ENCODE results near the gene MINAR2.

MINAR2 gene

DNA sequence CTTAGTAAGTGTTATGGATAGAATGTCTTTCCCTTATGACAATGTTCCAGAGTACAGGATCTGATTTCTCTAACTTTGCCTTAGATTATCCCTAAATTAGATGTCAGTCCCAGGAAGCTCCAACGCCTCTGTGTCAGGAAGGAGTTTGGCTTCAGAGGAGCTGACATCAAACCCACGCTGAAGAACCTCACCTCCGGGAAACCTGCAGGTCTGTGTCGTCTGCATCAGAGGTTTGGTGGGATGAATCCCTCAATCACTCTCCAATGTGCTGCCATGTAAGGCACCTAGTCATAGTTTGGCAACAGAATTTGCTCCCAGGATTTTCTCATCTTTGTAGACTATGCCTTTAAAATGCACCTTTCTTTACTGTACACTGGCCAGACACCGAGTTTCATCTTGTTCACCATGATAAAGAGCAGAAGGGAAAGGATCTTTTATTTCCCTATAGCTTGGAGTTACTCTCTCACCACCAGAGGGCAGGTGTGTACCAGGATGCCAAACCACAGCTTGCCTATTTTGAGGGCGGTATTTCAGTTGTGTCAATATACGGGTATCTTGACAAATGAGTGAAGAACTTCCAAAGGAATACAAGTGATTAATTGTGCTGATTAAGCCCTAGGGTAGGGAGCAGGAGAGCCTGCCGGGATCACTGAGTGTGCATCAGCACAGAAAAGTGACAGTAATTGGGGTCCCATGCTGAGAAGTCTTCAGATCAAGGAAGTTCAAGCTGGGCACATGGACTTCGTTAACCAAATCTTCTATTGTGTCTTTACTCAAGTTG lies 23.4 kb downstream of the MINAR2 start:
- DNase-seq (ENCODE audit: low read depth, low spot score): no peak

DNA sequence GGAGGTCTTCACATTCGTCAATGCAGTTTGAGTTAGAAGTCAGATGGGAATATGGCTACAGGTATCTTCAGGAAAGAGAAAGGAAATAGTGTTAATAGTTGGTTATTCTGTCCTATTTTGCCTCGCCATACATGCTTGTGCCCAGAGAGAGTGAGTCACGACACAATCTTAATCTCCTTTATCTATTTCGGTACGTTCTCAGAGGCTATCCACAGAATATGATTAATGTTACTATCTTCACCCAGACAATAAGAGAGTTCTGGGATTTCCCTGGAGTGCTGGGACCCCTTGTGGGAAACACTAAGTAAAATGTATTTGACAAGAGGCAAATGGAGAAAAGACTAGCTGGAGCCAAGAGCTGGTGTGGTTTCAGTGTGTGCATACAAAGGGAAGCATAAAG lies 25.5 kb downstream of the MINAR2 start:
- no peak for DNase-seq (ENCODE audit: low read depth, low spot score)

DNA sequence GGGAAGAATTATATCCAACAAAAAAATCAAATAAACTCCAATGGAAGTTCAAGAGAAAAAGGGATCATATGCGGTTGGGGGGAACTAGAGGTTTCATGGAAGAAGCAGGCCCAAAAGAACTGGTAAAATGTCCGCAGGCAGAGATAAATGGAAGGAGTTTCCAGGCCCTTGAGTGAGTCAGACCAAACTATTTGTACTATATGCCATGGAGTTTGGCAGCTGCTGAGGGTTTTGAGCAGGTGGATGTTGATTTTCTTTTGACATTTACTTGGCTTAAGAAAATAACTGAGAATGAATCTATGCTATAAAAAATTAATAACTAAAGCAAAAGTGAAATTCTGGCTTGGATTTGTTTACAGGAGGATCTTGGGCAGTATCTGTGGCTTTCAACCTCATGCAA lies 33.7 kb downstream of the MINAR2 start:
- DNase-seq (ENCODE audit: low read depth, low spot score): no peak

DNA sequence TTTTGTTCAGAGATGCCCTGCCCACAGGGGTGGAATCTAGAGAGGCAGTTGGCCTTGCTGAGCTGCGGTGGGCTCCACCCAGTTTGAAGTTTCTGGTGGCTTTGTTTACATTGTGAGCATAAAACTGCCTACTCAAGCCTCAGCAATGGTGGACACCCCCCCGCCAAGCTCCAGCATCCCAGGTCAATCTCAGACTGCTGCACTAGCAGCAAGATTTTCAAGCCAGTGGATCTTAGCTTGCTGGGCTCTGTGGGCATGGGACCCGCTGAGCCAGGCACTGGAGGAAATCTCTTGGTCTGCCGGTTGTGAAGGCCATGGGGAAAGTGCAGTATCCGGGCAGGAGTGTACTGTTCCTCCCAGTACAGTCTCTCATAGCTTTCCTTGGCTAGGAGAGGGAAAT lies 55.5 kb downstream of the MINAR2 start:
- DNase-seq (ENCODE audit: low read depth, low spot score): no peak

DNA sequence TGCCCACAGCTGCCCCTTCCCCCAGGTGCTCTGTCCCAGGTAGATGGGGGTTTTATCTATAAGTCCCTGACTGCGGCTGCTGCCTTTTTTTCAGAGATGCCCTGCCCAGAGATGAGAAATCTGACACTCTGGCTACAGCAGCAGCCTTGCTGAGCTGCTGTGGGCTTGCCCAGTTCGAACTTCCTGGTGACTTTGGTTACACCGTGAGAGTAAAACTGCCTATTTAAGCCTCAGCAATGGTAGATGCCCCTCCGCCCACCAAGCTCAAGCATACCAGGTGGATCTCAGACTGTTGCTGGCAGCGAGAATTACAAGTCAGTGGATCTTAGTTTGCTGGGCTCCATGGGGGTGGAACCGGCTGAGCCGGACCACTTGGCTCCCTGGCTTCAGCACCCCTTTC lies 56.8 kb downstream of the MINAR2 start:
- DNase-seq (ENCODE audit: low read depth, low spot score): no peak

DNA sequence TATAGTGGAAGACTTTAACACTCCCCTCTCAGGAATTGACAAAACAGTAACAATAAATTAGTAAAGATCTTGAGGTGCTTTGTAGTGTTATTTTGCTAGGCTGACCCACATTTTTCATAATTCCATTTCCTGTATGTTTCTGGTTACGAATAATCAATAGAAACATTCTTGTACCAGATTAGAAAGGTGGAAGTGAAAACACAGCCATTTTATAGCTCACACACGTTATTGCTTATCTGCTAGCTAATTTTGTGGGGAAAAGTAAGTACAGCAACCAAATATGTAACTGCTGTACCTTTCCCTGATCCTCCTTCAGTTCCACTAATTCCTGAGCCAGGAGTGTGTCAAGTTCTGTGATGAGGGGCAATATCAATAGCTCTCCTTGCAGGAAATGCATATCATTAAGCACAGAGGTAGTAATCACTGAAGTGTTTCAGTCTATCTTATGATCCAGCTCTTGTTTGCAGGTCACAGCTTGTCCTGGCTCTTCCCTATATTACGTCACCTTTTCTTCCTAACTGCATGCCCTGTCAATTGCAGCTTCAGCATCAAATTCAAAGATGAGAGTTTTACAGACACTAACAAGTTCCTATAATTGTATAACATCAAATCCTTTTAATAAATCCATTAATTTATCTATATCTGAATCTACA lies 59.4 kb downstream of the MINAR2 start:
- no peak for DNase-seq (ENCODE audit: low read depth, low spot score)
